ENCODE results near the gene MGLL. TPM values are rescaled to one million over a fixed set of nuclear protein-coding genes. Genes with fewer than 3 reads are reported as not detected.

MGLL gene
- total and polyA plus RNA-seq, 9 of the 15 experiments (the other 6 are each of a cell fraction or from before 2014, with no cell fraction given) = 0.12 to 0.32 (median 0.18) TPM; not detected in 6

DNA sequence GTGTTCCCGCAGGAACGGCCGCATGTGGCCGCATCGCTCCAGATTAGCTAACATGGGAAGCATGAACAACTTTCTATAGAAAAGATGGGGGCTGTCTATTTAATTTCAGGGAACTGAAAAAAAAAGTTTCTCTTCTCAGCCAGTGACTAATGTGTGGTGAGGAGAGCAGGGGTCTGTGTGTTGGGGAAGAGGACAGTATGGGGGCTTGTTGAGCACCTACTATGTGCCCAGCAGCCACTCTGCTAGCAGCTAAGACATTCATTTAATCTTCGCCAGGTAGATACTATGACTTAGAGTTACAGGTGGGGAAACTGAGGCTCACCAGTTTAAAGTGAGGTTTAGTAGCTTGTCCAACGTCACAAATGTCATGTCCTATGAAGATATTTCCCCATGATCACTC is 56.6 kb downstream of the MGLL start:
- H3K4me3 ChIP-seq = no peak overlapping the region
- no peak for FAIRE-seq
- intact Hi-C loops (cut with micrococcal nuclease) (no loop called here), in situ Hi-C loops (cut with MboI) (no loop called here)
- H2AFZ ChIP-seq (ENCODE audit: low read depth, low read length) = no peak overlapping the region
- POLR2A ChIA-PET = interaction anchor here (0.8 kb wide), 1 partner anchor 58 kb away, joined by 3 read pairs; no protein-coding TSS in a partner anchor
- no peaks in the 10 kb centered on the region for H3K36me3 ChIP-seq (ENCODE audit: control insufficient read depth, insufficient read depth, low read length)
- no peaks in the 10 kb centered on the region for H3K9me3 ChIP-seq (replicated peaks; ENCODE audit: control insufficient read depth, insufficient read depth, low read depth, low read length)
- BruUV-seq (replicated peaks) = no TSS peak
- H3K9ac ChIP-seq (ENCODE audit: insufficient read depth in 1 of 2, low read depth in 2 of 2, low read length in 2 of 2) = no peak overlapping the region
- H4K20me1 ChIP-seq (replicated peaks; ENCODE audit: control insufficient read depth, insufficient read depth, low read length) = 0 out of 2 replicates have a peak, but pooled peaks cover 4% of the 10 kb centered on the region
- peaks cover 0 to 3% of the 10 kb centered on the region in 2 experiments; a peak in 2 of 5 replicates for H3K4me1 ChIP-seq (replicated peaks in 1 of 2; ENCODE audit: control insufficient read depth in 2 of 2, insufficient read depth in 2 of 2, low read length in 2 of 2)
- H3K4me2 ChIP-seq (ENCODE audit: insufficient read depth, low read length) = no peak overlapping the region
- peaks cover 12 to 53% of the 10 kb centered on the region in 2 experiments; a peak in 4 of 5 replicates for H3K27me3 ChIP-seq (ENCODE audit: control insufficient read depth in 2 of 2, insufficient read depth in 2 of 2, low read length in 2 of 2)
- H3K9me1 ChIP-seq (ENCODE audit: control insufficient read depth, insufficient read depth, low read length) = no peaks in the 10 kb centered on the region
- H3K27ac ChIP-seq (ENCODE audit: extremely low read depth, low read depth, low read length) = no peak overlapping the region
- 19% methylated on average over 5 of the region's 7 CpGs for WGBS (ENCODE audit: insufficient coverage, low coverage, missing lambda C conversion rate)
- CTCF ChIA-PET (ENCODE audit: low intra/inter-chr PET ratio) = no interaction called here
- DNase-seq (ENCODE audit: extremely low read depth in 1 of 4, low spot score in 3 of 4) = no peak
- ATAC-seq = no peak
- H3K79me2 ChIP-seq (ENCODE audit: control insufficient read depth, insufficient read depth, low read length) = no peaks in the 10 kb centered on the region
- TF ChIP-seq MEF2A (IDR thresholded peaks at IDR 0.05; ENCODE audit: control insufficient read depth, low read depth, low read length) (no peak), PRMT5 (CRISPR knock-in tag; IDR thresholded peaks at IDR 0.05) (no peak), TAF7 (tag; IDR thresholded peaks at IDR 0.05) (no peak), CEBPZ (IDR thresholded peaks at IDR 0.05; ENCODE audit: borderline replicate concordance, low read depth, low read length) (no peak), RFX1 (IDR thresholded peaks at IDR 0.05) (no peak), MIER1 (IDR thresholded peaks at IDR 0.05; ENCODE audit: low read depth) (no peak), ATF7 (IDR thresholded peaks at IDR 0.05) (no peak), ZNF699 (CRISPR knock-in tag; IDR thresholded peaks at IDR 0.05; ENCODE audit: insufficient replicate concordance) (no peak), SMAD1 (IDR thresholded peaks at IDR 0.05; ENCODE audit: low read depth, low read length, partially characterized antibody) (no peak), NFYB (IDR thresholded peaks at IDR 0.05; ENCODE audit: extremely low read depth, insufficient read length) (no peak), ZBTB33 (CRISPR knock-in tag; IDR thresholded peaks at IDR 0.05) (no peak), RFX7 (CRISPR knock-in tag; IDR thresholded peaks at IDR 0.05) (no peak)
- TF ChIP-seq, protein P1, sequence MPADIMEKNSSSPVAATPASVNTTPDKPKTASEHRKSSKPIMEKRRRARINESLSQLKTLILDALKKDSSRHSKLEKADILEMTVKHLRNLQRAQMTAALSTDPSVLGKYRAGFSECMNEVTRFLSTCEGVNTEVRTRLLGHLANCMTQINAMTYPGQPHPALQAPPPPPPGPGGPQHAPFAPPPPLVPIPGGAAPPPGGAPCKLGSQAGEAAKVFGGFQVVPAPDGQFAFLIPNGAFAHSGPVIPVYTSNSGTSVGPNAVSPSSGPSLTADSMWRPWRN (IDR thresholded peaks at IDR 0.05; ENCODE audit: low read depth) = no peak
